Measurements from ENCODE around the gene BICC1. TPM values are rescaled to one million over a fixed set of nuclear protein-coding genes. Genes with fewer than 3 reads are reported as not detected.

BICC1 gene
- total RNA-seq, 2 experiments from 2014 or later, result 0.06 TPM; not detected in 1

GRCh38 chr10:58735087-58735486 is 222.4 kb downstream of the BICC1 start:
- POLR2A ChIA-PET, result no interaction called here
- no peak for DNase-seq
- Mint-ChIP-seq H3K4me1 (no peaks in the 10 kb centered on the region), H3K36me3 (no peaks in the 10 kb centered on the region), H3K9me3 (peaks cover 4% of the 10 kb centered on the region), H3K27ac (no peak overlapping the region), H3K27me3 (peaks cover 2% of the 10 kb centered on the region), H3K4me3 (no peak overlapping the region)
- no peak for ATAC-seq (ENCODE audit: low read depth)

GRCh38 chr10:58740620-58741369 is 228.1 kb downstream of the BICC1 start:
- POLR2A ChIA-PET, result no interaction called here
- ATAC-seq (ENCODE audit: low read depth) (no peak), DNase-seq (no peak)
- Mint-ChIP-seq H3K36me3 (no peaks in the 10 kb centered on the region), H3K4me3 (no peak overlapping the region), H3K9me3 (peaks cover 2% of the 10 kb centered on the region), H3K27me3 (no peaks in the 10 kb centered on the region), H3K4me1 (no peaks in the 10 kb centered on the region), H3K27ac (no peak overlapping the region)

DNA sequence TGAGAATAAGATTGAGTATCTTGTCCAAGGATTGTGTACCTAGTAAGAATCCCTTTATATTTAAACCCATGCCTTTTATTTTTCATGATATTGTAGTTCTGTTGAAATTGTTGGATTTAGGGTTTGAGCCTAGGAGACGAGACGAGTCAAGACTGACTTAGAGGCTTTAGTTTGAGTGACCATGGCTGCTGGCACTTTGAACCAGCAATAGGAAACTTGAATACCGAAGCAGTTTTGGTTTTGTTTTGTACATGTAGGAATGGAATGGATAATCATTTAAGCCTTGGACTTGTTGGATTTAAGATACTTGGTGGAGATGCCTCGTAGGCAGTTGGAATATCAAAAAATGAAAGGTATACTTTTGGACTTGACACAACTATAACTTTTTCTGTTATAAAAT is 229.0 kb downstream of the BICC1 start:
- Mint-ChIP-seq H3K36me3 (no peaks in the 10 kb centered on the region), H3K27me3 (no peaks in the 10 kb centered on the region), H3K4me1 (no peaks in the 10 kb centered on the region), H3K4me3 (no peak overlapping the region), H3K27ac (no peak overlapping the region), H3K9me3 (peaks cover 2% of the 10 kb centered on the region)
- DNase-seq (no peak), ATAC-seq (ENCODE audit: low read depth) (no peak)
- POLR2A ChIA-PET, result no interaction called here

DNA sequence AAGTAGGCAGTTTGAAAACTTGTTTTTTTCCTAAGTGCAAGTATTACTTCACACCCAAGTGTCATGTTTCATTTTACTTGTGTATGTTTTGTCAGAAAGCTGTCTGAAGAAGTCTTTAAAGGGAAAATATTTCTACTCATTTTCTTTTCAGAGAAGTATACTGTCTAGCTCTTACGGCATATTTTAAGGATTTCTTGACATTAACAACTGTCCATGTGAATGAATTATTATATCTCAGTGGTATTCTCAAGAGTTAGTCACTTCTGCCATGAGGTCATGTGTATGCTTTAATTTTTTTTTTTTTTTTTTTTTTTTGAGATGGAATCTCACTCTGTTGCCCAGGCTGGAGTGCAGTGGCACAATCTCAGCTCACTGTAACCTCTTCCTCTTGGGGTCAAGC is 229.5 kb downstream of the BICC1 start:
- H3K27me3 Mint-ChIP-seq, result no peaks in the 10 kb centered on the region
- POLR2A ChIA-PET, result no interaction called here
- H3K4me1 Mint-ChIP-seq, result no peaks in the 10 kb centered on the region
- peaks cover 2% of the 10 kb centered on the region for H3K9me3 Mint-ChIP-seq
- H3K27ac Mint-ChIP-seq, result no peak overlapping the region
- H3K4me3 Mint-ChIP-seq, result no peak overlapping the region
- no peaks in the 10 kb centered on the region for H3K36me3 Mint-ChIP-seq
- no peak for ATAC-seq (ENCODE audit: low read depth)
- no peak for DNase-seq

- Mint-ChIP-seq H3K4me1 (no peaks in the 10 kb centered on the region), H3K9me3 (no peaks in the 10 kb centered on the region), H3K27ac (no peak overlapping the region), H3K36me3 (no peaks in the 10 kb centered on the region), H3K27me3 (no peaks in the 10 kb centered on the region), H3K4me3 (no peak overlapping the region)
- no peak for ATAC-seq (ENCODE audit: low read depth)
- POLR2A ChIA-PET, result no interaction called here
- DNase-seq, result no peak
Measured at GRCh38 chr10:58743466-58744115, 230.9 kb downstream of the BICC1 start.

GRCh38 chr10:58746474-58747185 is 234.0 kb downstream of the BICC1 start:
- H3K27ac Mint-ChIP-seq, result no peak overlapping the region
- no peaks in the 10 kb centered on the region for H3K27me3 Mint-ChIP-seq
- H3K4me1 Mint-ChIP-seq, result no peaks in the 10 kb centered on the region
- ATAC-seq (ENCODE audit: low read depth) (no peak), DNase-seq (no peak)
- H3K4me3 Mint-ChIP-seq, result no peak overlapping the region
- no peaks in the 10 kb centered on the region for H3K36me3 Mint-ChIP-seq
- POLR2A ChIA-PET, result no interaction called here
- H3K9me3 Mint-ChIP-seq, result no peaks in the 10 kb centered on the region

GRCh38 chr10:58747687-58748086 is 235.0 kb downstream of the BICC1 start:
- ATAC-seq (ENCODE audit: low read depth), result no peak
- Mint-ChIP-seq H3K36me3 (no peaks in the 10 kb centered on the region), H3K27ac (no peak overlapping the region), H3K9me3 (no peaks in the 10 kb centered on the region), H3K4me3 (no peak overlapping the region), H3K27me3 (no peaks in the 10 kb centered on the region), H3K4me1 (no peaks in the 10 kb centered on the region)
- DNase-seq, result no peak
- POLR2A ChIA-PET, result no interaction called here

DNA sequence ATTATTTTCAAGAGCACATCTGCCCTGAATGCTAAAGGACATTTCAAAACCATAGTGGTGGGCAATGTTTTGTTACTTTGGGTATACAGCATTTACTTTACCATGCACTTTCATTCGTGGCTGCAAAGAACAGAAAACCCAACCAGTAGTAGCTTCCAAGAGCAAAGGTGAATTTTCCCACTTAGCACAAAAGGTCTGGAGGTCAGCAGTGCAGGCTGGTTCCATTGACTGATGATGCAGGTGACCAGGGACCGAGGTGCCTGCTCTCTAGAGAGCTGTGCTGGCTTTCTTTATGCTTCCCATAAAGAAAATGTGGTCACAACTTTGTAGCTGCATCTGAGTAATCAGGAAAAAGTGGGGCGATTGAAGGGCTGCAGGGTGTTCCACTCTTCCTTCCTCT is 240.0 kb downstream of the BICC1 start:
- Mint-ChIP-seq H3K27me3 (no peaks in the 10 kb centered on the region), H3K4me3 (no peak overlapping the region), H3K27ac (no peak overlapping the region), H3K36me3 (no peaks in the 10 kb centered on the region), H3K4me1 (no peaks in the 10 kb centered on the region), H3K9me3 (no peaks in the 10 kb centered on the region)
- POLR2A ChIA-PET, result no interaction called here
- DNase-seq (no peak), ATAC-seq (ENCODE audit: low read depth) (no peak)

GRCh38 chr10:58753425-58753824 is 240.8 kb downstream of the BICC1 start:
- Mint-ChIP-seq H3K4me3 (no peak overlapping the region), H3K9me3 (no peaks in the 10 kb centered on the region), H3K27ac (no peak overlapping the region), H3K27me3 (no peaks in the 10 kb centered on the region), H3K36me3 (no peaks in the 10 kb centered on the region), H3K4me1 (no peaks in the 10 kb centered on the region)
- ATAC-seq (ENCODE audit: low read depth) (no peak), DNase-seq (no peak)
- POLR2A ChIA-PET, result no interaction called here

GRCh38 chr10:58754469-58755339 is 242.0 kb downstream of the BICC1 start:
- Mint-ChIP-seq H3K4me1 (no peaks in the 10 kb centered on the region), H3K27ac (no peak overlapping the region), H3K27me3 (peaks cover 3% of the 10 kb centered on the region), H3K4me3 (no peak overlapping the region), H3K9me3 (no peaks in the 10 kb centered on the region), H3K36me3 (no peaks in the 10 kb centered on the region)
- ATAC-seq (ENCODE audit: low read depth) (no peak), DNase-seq (no peak)
- POLR2A ChIA-PET, result no interaction called here

DNA sequence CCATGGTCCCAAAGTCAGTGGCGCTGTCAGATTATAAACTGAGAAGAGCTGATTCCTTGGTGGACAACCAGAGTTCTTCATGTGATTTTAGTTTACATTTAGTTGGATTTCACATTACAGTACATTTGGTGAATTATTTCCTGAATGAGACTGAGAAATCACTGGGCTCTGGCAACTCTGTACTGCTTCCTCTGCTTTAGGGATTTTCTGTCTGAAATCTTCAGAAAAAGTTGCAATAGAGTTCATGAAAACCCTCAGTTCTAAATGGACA is 242.6 kb downstream of the BICC1 start:
- no peaks in the 10 kb centered on the region for H3K36me3 Mint-ChIP-seq
- H3K4me1 Mint-ChIP-seq, result no peaks in the 10 kb centered on the region
- ATAC-seq (ENCODE audit: low read depth) (no peak), DNase-seq (no peak)
- H3K4me3 Mint-ChIP-seq, result no peak overlapping the region
- no peaks in the 10 kb centered on the region for H3K9me3 Mint-ChIP-seq
- POLR2A ChIA-PET, result no interaction called here
- H3K27ac Mint-ChIP-seq, result no peak overlapping the region
- H3K27me3 Mint-ChIP-seq, result peaks cover 3% of the 10 kb centered on the region

DNA sequence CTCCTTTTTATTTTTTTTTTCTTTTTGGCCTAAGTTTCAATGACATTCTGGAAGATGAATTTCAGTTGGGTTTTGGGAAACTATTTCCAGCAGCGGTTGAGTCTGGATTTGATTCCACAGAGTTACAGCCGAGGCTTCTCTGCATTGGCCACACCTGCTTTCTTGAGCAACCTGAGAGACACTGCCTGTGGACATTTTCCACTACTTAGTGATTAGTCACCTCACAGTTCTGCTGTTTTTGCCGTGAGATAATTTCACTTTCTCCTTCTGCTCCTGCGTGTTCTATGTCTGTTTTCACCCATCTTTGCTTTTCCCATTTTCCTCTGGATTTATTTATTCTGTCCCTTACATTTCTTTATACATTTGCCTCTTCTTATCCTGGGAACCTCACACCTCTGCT is 243.0 kb downstream of the BICC1 start:
- POLR2A ChIA-PET, result no interaction called here
- ATAC-seq (ENCODE audit: low read depth), result no peak
- Mint-ChIP-seq H3K4me3 (peak overlapping the region; percentile 1), H3K27ac (no peak overlapping the region), H3K4me1 (no peaks in the 10 kb centered on the region), H3K9me3 (no peaks in the 10 kb centered on the region), H3K27me3 (peaks cover 3% of the 10 kb centered on the region), H3K36me3 (no peaks in the 10 kb centered on the region)
- no peak for DNase-seq

- H3K9me3 Mint-ChIP-seq, result no peaks in the 10 kb centered on the region
- no peak for DNase-seq
- H3K4me1 Mint-ChIP-seq, result no peaks in the 10 kb centered on the region
- POLR2A ChIA-PET, result no interaction called here
- no peak overlapping the region for H3K4me3 Mint-ChIP-seq
- H3K36me3 Mint-ChIP-seq, result no peaks in the 10 kb centered on the region
- no peak overlapping the region for H3K27ac Mint-ChIP-seq
- no peak for ATAC-seq (ENCODE audit: low read depth)
- H3K27me3 Mint-ChIP-seq, result peaks cover 3% of the 10 kb centered on the region
Measured at GRCh38 chr10:58756130-58756719, 243.6 kb downstream of the BICC1 start.
